ENCODE data around the gene IPO11. TPM values are rescaled to one million over a fixed set of nuclear protein-coding genes. Genes with fewer than 3 reads are reported as not detected.

IPO11 gene
- total and polyA plus RNA-seq, 2 of the 13 experiments (the other 11 are each of a cell fraction or from before 2014, with no cell fraction given), result 13.9 to 24.4 TPM

DNA sequence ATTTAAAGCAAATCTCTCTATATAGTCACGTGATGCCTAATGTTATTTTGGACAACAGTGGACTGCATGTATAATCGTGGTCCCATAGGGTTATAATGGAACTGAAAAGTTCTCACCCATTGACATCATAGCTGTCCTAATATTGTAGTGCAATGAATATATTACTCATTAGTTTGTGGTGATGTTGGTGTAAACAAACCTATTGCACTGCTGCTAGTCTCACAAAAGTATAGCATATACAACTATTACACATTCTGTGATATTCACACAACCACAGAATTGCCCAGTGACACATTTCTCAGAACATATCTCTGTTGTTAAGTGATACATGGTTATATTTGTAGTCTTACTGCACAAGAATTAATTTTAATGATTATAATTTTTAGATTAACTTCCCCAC, 37.7 kb downstream of the IPO11 start:
- ATAC-seq (no peak), DNase-seq (ENCODE audit: low spot score) (no peak), FAIRE-seq (no peak)
- ChIA-PET POLR2A (no interaction called here), CTCF (ENCODE audit: low intra/inter-chr PET ratio, low total read pairs) (no interaction called here)
- H3K27ac ChIP-seq (ENCODE audit: extremely low read length, insufficient read depth, low read length), result no peak overlapping the region
- H3K4me3 ChIP-seq (replicated peaks in 1 of 3; ENCODE audit: insufficient read depth in 1 of 3, low read depth in 2 of 3, low read length in 3 of 3), result no peak overlapping the region
- no peaks in the 10 kb centered on the region for H3K9me3 ChIP-seq (ENCODE audit: low read length)
- no peak overlapping the region for H2AFZ ChIP-seq (ENCODE audit: low read length)
- BruUV-seq (replicated peaks), result no TSS peak
- H3K36me3 ChIP-seq (replicated peaks in 1 of 2; ENCODE audit: control insufficient read depth in 1 of 2, insufficient read depth in 2 of 2, low read length in 2 of 2), result peaks cover 8 to 28% of the 10 kb centered on the region in 2 experiments
- H4K20me1 ChIP-seq (ENCODE audit: insufficient read depth, low read length), result no peaks in the 10 kb centered on the region
- peaks cover 4% of the 10 kb centered on the region for H3K79me2 ChIP-seq (ENCODE audit: insufficient read depth, low read length)
- no peaks in the 10 kb centered on the region for H3K4me1 ChIP-seq (ENCODE audit: insufficient read depth, low read length)
- 91% methylated on average over 2 of the region's 2 CpGs for WGBS (ENCODE audit: low lambda C conversion rate)
- intact Hi-C loops (cut with micrococcal nuclease; ENCODE audit: unreplicated experiment), result no loop called here
- in situ Hi-C loops (cut with HindIII; ENCODE audit: extremely low pct_ligation_motif_present, low pct_unique_long_range_greater_than_20kb), result no loop called here
- H3K9ac ChIP-seq (ENCODE audit: insufficient read depth, low read depth, low read length), result no peak overlapping the region
- no peak overlapping the region for H3K4me2 ChIP-seq (ENCODE audit: low read depth, low read length)
- H3K27me3 ChIP-seq (ENCODE audit: control insufficient read depth in 1 of 2, insufficient read depth in 2 of 2, low read length in 2 of 2), result no peaks in the 10 kb centered on the region
- TF ChIP-seq ZC3H4 (CRISPR knock-in tag; IDR thresholded peaks at IDR 0.05; ENCODE audit: borderline replicate concordance) (no peak), RARA (CRISPR knock-in tag; IDR thresholded peaks at IDR 0.05) (no peak), SNAPC2 (CRISPR knock-in tag; IDR thresholded peaks at IDR 0.05) (no peak), HNRNPK (IDR thresholded peaks at IDR 0.05; ENCODE audit: low read depth, low read length, poor library complexity, severe bottlenecking) (no peak), SMAD3 (CRISPR knock-in tag; IDR thresholded peaks at IDR 0.05) (no peak), ZKSCAN5 (CRISPR knock-in tag; IDR thresholded peaks at IDR 0.05) (no peak), RXRB (CRISPR knock-in tag; IDR thresholded peaks at IDR 0.05; ENCODE audit: borderline replicate concordance) (no peak), REPIN1 (CRISPR knock-in tag; IDR thresholded peaks at IDR 0.05; ENCODE audit: borderline replicate concordance, low read depth) (no peak)
- TF ChIP-seq, protein P1, sequence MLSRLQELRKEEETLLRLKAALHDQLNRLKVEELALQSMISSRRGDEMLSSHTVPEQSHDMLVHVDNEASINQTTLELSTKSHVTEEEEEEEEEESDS (CRISPR knock-in tag; IDR thresholded peaks at IDR 0.05; ENCODE audit: borderline replicate concordance), result no peak
- TF ChIP-seq, protein P2, sequence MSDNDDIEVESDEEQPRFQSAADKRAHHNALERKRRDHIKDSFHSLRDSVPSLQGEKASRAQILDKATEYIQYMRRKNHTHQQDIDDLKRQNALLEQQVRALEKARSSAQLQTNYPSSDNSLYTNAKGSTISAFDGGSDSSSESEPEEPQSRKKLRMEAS (IDR thresholded peaks at IDR 0.05), result no peak
- TF ChIP-seq, protein P3, sequence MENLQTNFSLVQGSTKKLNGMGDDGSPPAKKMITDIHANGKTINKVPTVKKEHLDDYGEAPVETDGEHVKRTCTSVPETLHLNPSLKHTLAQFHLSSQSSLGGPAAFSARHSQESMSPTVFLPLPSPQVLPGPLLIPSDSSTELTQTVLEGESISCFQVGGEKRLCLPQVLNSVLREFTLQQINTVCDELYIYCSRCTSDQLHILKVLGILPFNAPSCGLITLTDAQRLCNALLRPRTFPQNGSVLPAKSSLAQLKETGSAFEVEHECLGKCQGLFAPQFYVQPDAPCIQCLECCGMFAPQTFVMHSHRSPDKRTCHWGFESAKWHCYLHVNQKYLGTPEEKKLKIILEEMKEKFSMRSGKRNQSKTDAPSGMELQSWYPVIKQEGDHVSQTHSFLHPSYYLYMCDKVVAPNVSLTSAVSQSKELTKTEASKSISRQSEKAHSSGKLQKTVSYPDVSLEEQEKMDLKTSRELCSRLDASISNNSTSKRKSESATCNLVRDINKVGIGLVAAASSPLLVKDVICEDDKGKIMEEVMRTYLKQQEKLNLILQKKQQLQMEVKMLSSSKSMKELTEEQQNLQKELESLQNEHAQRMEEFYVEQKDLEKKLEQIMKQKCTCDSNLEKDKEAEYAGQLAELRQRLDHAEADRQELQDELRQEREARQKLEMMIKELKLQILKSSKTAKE (CRISPR knock-in tag; IDR thresholded peaks at IDR 0.05; ENCODE audit: borderline replicate concordance), result no peak
- TF ChIP-seq, protein P4, sequence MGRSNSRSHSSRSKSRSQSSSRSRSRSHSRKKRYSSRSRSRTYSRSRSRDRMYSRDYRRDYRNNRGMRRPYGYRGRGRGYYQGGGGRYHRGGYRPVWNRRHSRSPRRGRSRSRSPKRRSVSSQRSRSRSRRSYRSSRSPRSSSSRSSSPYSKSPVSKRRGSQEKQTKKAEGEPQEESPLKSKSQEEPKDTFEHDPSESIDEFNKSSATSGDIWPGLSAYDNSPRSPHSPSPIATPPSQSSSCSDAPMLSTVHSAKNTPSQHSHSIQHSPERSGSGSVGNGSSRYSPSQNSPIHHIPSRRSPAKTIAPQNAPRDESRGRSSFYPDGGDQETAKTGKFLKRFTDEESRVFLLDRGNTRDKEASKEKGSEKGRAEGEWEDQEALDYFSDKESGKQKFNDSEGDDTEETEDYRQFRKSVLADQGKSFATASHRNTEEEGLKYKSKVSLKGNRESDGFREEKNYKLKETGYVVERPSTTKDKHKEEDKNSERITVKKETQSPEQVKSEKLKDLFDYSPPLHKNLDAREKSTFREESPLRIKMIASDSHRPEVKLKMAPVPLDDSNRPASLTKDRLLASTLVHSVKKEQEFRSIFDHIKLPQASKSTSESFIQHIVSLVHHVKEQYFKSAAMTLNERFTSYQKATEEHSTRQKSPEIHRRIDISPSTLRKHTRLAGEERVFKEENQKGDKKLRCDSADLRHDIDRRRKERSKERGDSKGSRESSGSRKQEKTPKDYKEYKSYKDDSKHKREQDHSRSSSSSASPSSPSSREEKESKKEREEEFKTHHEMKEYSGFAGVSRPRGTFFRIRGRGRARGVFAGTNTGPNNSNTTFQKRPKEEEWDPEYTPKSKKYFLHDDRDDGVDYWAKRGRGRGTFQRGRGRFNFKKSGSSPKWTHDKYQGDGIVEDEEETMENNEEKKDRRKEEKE (IDR thresholded peaks at IDR 0.05), result no peak
- TF ChIP-seq, protein P5, sequence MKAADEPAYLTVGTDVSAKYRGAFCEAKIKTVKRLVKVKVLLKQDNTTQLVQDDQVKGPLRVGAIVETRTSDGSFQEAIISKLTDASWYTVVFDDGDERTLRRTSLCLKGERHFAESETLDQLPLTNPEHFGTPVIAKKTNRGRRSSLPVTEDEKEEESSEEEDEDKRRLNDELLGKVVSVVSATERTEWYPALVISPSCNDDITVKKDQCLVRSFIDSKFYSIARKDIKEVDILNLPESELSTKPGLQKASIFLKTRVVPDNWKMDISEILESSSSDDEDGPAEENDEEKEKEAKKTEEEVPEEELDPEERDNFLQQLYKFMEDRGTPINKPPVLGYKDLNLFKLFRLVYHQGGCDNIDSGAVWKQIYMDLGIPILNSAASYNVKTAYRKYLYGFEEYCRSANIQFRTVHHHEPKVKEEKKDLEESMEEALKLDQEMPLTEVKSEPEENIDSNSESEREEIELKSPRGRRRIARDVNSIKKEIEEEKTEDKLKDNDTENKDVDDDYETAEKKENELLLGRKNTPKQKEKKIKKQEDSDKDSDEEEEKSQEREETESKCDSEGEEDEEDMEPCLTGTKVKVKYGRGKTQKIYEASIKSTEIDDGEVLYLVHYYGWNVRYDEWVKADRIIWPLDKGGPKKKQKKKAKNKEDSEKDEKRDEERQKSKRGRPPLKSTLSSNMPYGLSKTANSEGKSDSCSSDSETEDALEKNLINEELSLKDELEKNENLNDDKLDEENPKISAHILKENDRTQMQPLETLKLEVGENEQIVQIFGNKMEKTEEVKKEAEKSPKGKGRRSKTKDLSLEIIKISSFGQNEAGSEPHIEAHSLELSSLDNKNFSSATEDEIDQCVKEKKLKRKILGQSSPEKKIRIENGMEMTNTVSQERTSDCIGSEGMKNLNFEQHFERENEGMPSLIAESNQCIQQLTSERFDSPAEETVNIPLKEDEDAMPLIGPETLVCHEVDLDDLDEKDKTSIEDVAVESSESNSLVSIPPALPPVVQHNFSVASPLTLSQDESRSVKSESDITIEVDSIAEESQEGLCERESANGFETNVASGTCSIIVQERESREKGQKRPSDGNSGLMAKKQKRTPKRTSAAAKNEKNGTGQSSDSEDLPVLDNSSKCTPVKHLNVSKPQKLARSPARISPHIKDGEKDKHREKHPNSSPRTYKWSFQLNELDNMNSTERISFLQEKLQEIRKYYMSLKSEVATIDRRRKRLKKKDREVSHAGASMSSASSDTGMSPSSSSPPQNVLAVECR (CRISPR knock-in tag; IDR thresholded peaks at IDR 0.05; ENCODE audit: borderline replicate concordance), result no peak
- TF ChIP-seq, protein P6, sequence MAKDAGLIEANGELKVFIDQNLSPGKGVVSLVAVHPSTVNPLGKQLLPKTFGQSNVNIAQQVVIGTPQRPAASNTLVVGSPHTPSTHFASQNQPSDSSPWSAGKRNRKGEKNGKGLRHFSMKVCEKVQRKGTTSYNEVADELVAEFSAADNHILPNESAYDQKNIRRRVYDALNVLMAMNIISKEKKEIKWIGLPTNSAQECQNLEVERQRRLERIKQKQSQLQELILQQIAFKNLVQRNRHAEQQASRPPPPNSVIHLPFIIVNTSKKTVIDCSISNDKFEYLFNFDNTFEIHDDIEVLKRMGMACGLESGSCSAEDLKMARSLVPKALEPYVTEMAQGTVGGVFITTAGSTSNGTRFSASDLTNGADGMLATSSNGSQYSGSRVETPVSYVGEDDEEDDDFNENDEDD (CRISPR knock-in tag; IDR thresholded peaks at IDR 0.05; ENCODE audit: borderline replicate concordance), result no peak

All from HepG2 (cell line).